ENCODE measurements around the gene SMIM35. TPM values are rescaled to one million over a fixed set of nuclear protein-coding genes. Genes with fewer than 3 reads are reported as not detected.

SMIM35 gene
- total and polyA plus RNA-seq, 11 donors = 0.21 TPM; not detected in 10

GRCh38 chr11:117961896-117962295 is 124.9 kb downstream of the SMIM35 start:
- Histone ChIP-seq H3K4me3 (no peak overlapping the region), H3K27ac (no peak overlapping the region), H3K27me3 (no peaks in the 10 kb centered on the region), H3K9me3 (peaks cover 0 to 8% (median 0%) of the 10 kb centered on the region in 12 donors), H3K36me3 (no peaks in the 10 kb centered on the region), H3K4me1 (peaks cover 0 to 26% (median 0%) of the 10 kb centered on the region in 12 donors)
- WGBS, 4 donors = 84 to 86% (median 85%) methylated on average over 10 of the region's 10 CpGs
- DNase-seq (no peak), ATAC-seq (no peak)
- intact Hi-C loops (cut with DNase I) = no loop called here
- no peak for TF ChIP-seq CTCF (IDR thresholded peaks at IDR 0.05)
- TF ChIP-seq POLR2A (IDR thresholded peaks at IDR 0.05) = no peak

DNA sequence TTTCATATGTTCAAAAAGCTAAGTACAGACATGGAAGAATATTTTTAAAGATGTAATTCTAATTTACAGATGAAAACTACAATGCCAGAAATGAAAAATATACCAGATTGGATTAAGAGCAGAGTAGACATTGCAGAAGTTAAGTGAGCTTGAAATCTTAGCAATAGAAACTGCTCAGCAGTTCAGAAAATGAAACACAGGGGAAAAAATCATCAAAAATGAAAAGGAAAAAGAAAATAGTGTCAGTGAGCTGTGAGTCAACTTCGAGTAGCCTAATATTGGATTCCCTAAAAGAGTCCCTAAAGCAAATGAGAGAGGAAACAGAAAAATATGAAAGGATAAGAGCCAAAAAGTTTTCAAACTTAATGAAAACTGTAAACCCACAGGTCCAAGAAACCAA is 126.4 kb downstream of the SMIM35 start:
- intact Hi-C loops (cut with DNase I) = no loop called here
- ATAC-seq (no peak), DNase-seq (no peak)
- Histone ChIP-seq H3K36me3 (no peaks in the 10 kb centered on the region), H3K27me3 (no peaks in the 10 kb centered on the region), H3K4me3 (no peak overlapping the region), H3K27ac (peak overlapping the region in 2 of 12 donors; percentile 17 to 87), H3K4me1 (peaks cover 0 to 26% (median 0%) of the 10 kb centered on the region in 12 donors), H3K9me3 (peaks cover 0 to 10% (median 0%) of the 10 kb centered on the region in 12 donors)
- 64 to 88% (median 75%) methylated on average over 1 of the region's 1 CpG for WGBS, 4 donors
- no peak for TF ChIP-seq POLR2A (IDR thresholded peaks at IDR 0.05)
- TF ChIP-seq CTCF (IDR thresholded peaks at IDR 0.05) = no peak

- WGBS, 4 donors = 58 to 85% (median 75%) methylated on average over 1 of the region's 1 CpG
- peaks cover 0 to 10% (median 0%) of the 10 kb centered on the region in 12 donors for H3K9me3 ChIP-seq
- DNase-seq (no peak), ATAC-seq (peak in 2 of 4 donors; percentile 41 to 52)
- TF ChIP-seq POLR2A (IDR thresholded peaks at IDR 0.05) (no peak), CTCF (IDR thresholded peaks at IDR 0.05) (no peak)
- H3K27me3 ChIP-seq = no peaks in the 10 kb centered on the region
- no peak overlapping the region for H3K4me3 ChIP-seq
- no peaks in the 10 kb centered on the region for H3K36me3 ChIP-seq
- intact Hi-C loops (cut with DNase I) = loop anchor here in 2 of 10 donors (10.0 kb wide), 1 partner anchor 525 kb away; no protein-coding TSS in a partner anchor
- peaks cover 0 to 26% (median 0%) of the 10 kb centered on the region in 12 donors for H3K4me1 ChIP-seq
- H3K27ac ChIP-seq = peak overlapping the region in 2 of 12 donors; percentile 17 to 87
These were observed 127.2 kb downstream of the SMIM35 start for GRCh38 chr11:117959438-117960149.

DNA sequence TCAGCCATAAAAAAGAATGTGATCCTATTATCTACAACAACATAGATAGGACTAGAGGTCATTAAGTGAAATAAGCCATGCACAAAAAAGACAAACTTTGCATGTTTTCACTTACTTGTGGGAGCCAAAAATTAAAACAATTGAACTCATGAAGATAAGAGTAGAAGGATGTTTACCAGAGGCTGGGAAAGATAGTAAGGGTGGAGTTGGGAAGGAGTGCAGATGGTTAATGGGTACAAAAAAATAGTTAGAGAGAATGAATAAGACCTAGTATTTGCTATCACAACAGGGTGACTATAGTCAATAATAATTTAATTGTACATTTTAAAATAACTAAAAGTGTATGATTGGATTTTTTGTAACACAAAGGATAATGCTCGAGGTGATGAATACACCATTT is 127.8 kb downstream of the SMIM35 start:
- peak overlapping the region in 1 of 12 donors; percentile 87 for H3K27ac ChIP-seq
- H3K27me3 ChIP-seq = no peaks in the 10 kb centered on the region
- H3K4me1 ChIP-seq = peaks cover 0 to 29% (median 0%) of the 10 kb centered on the region in 12 donors
- ATAC-seq = no peak
- no peak for TF ChIP-seq POLR2A (IDR thresholded peaks at IDR 0.05)
- TF ChIP-seq CTCF (IDR thresholded peaks at IDR 0.05) = no peak
- no peaks in the 10 kb centered on the region for H3K36me3 ChIP-seq
- intact Hi-C loops (cut with DNase I) = loop anchor here in 2 of 10 donors (10.0 kb wide), 1 partner anchor 524 kb away; no protein-coding TSS in a partner anchor
- H3K9me3 ChIP-seq = peaks cover 0 to 10% (median 0%) of the 10 kb centered on the region in 12 donors
- DNase-seq = no peak
- H3K4me3 ChIP-seq = no peak overlapping the region
- WGBS, 4 donors = 96 to 100% (median 98%) methylated on average over 1 of the region's 1 CpG

Other genes starting within 250 kb of the SMIM35 start
- 10 to 100 TPM; 24.6 to 51.2 (median 35.0) TPM for gene FXYD6, start 210.3 kb downstream of the SMIM35 start, total RNA-seq
- gene FXYD6, start 210.3 kb downstream of the SMIM35 start, polyA plus RNA-seq = 10 to 100 TPM; 51.2 to 54.0 TPM
- gene TMPRSS13, start 157.6 kb downstream of the SMIM35 start, total RNA-seq = under 1 TPM in 4 of 9 donors, not detected in 5; 0.06 to 0.51 (median 0.25) TPM
- under 1 TPM; 0.03 to 0.08 TPM for gene TMPRSS13, start 157.6 kb downstream of the SMIM35 start, polyA plus RNA-seq
- 10 to 100 TPM in 2 of 9 donors, 1 to 10 TPM in 7; 2.1 to 49.0 (median 6.3) TPM for gene IL10RA, start 100.6 kb downstream of the SMIM35 start, total RNA-seq
- 1 to 10 TPM; 3.7 to 3.9 TPM for gene IL10RA, start 100.6 kb downstream of the SMIM35 start, polyA plus RNA-seq
- gene TMPRSS4, start 9.9 kb downstream of the SMIM35 start, total RNA-seq = under 1 TPM in 3 of 9 donors, not detected in 6; 0.13 to 0.39 (median 0.32) TPM
- gene TMPRSS4, start 9.9 kb downstream of the SMIM35 start, polyA plus RNA-seq = under 1 TPM in 1 of 2 donors, not detected in 1; 0.26 TPM
- 10 to 100 TPM in 6 of 9 donors, 1 to 10 TPM in 3; 2.1 to 16.9 (median 12.7) TPM for gene SCN4B, start 65.9 kb upstream of the SMIM35 start, total RNA-seq
- gene SCN4B, start 65.9 kb upstream of the SMIM35 start, polyA plus RNA-seq = 1 to 10 TPM; 6.4 to 8.6 TPM
- 10 to 100 TPM in 5 of 9 donors, 1 to 10 TPM in 4; 3.6 to 32.5 (median 11.8) TPM for gene SCN2B, start 89.7 kb upstream of the SMIM35 start, total RNA-seq
- 10 to 100 TPM in 1 of 2 donors, 1 to 10 TPM in 1; 5.0 to 17.5 TPM for gene SCN2B, start 89.7 kb upstream of the SMIM35 start, polyA plus RNA-seq
- 10 to 100 TPM in 2 of 9 donors, 1 to 10 TPM in 6, under 1 TPM in 1; 0.90 to 18.4 (median 2.0) TPM for gene JAML, start 138.0 kb upstream of the SMIM35 start, total RNA-seq
- 1 to 10 TPM; 1.4 to 1.6 TPM for gene JAML, start 138.0 kb upstream of the SMIM35 start, polyA plus RNA-seq
- 1 to 10 TPM; 1.3 to 6.2 (median 3.3) TPM for gene MPZL3, start 165.4 kb upstream of the SMIM35 start, total RNA-seq
- 1 to 10 TPM; 1.3 to 4.2 TPM for gene MPZL3, start 165.4 kb upstream of the SMIM35 start, polyA plus RNA-seq
- 10 to 100 TPM in 7 of 9 donors, 1 to 10 TPM in 2; 8.3 to 29.6 (median 13.2) TPM for gene MPZL2, start 177.3 kb upstream of the SMIM35 start, total RNA-seq
- gene MPZL2, start 177.3 kb upstream of the SMIM35 start, polyA plus RNA-seq = 1 to 10 TPM; 7.4 to 7.7 TPM
- 10 to 100 TPM in 1 of 9 donors, 1 to 10 TPM in 1, under 1 TPM in 6, not detected in 1; 0.17 to 12.0 (median 0.57) TPM for gene CD3E, start 217.8 kb upstream of the SMIM35 start, total RNA-seq
- gene CD3E, start 217.8 kb upstream of the SMIM35 start, polyA plus RNA-seq = under 1 TPM; 0.25 to 0.38 TPM